Astrocyte of the spinal cord (primary cell): ENCODE measurements around the gene PTPRO.

Experiments used
- DNase-seq: peaks from one replicate; pipeline ENCODE4 v3.0.0; 2011; ENCODE audit warnings: low read depth, low spot score
- H3K4me3 ChIP-seq: 2 replicates; pipeline ENCODE4 v1.5.1; 2011; ENCODE audit warnings: low read depth, mild to moderate bottlenecking, low read length, moderate library complexity
- in situ Hi-C: cut with HindIII; loops from 2 replicates; pipeline ENCODE4 v1.10.0; 2017; ENCODE audit warnings: low sequenced_read_pairs
- TF ChIP-seq, protein P1 (sequence below): IDR thresholded peaks from 2 replicates; pipeline ENCODE4 v1.5.1; 2012; ENCODE audit warnings: low read depth, mild to moderate bottlenecking, low read length, inconsistent platforms

Gene PTPRO

GRCh38 chr12:15543347-15543746 is 221.0 kb downstream of the PTPRO start:
- in situ Hi-C loops, result no loop called here
- DNase-seq, result no peak
- TF ChIP-seq, protein P1, sequence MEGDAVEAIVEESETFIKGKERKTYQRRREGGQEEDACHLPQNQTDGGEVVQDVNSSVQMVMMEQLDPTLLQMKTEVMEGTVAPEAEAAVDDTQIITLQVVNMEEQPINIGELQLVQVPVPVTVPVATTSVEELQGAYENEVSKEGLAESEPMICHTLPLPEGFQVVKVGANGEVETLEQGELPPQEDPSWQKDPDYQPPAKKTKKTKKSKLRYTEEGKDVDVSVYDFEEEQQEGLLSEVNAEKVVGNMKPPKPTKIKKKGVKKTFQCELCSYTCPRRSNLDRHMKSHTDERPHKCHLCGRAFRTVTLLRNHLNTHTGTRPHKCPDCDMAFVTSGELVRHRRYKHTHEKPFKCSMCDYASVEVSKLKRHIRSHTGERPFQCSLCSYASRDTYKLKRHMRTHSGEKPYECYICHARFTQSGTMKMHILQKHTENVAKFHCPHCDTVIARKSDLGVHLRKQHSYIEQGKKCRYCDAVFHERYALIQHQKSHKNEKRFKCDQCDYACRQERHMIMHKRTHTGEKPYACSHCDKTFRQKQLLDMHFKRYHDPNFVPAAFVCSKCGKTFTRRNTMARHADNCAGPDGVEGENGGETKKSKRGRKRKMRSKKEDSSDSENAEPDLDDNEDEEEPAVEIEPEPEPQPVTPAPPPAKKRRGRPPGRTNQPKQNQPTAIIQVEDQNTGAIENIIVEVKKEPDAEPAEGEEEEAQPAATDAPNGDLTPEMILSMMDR, result no peak
- H3K4me3 ChIP-seq, result no peak overlapping the region

- in situ Hi-C loops, result no loop called here
- TF ChIP-seq, protein P1, result no peak
- DNase-seq, result no peak
- H3K4me3 ChIP-seq, result no peak overlapping the region
These were observed 222.3 kb downstream of the PTPRO start for GRCh38 chr12:15544589-15544988.

DNA sequence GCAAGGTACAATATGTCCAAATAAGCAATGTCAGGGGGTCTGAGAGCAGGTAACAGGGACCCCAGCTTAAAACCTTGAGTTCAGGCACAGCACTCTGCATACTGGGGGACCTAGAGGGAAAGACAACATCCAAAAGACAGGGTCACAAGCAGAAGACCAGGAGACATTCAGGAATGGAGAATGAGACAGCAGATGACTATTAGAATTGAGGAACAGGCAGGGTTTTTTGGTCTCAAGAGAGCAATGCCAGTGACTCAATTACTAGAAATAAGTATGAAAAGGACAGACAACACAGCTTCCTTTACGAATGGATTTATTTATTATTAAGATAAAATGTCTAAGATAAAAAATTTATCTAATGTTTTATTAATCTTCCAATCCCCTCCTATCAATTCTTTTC is 223.0 kb downstream of the PTPRO start:
- TF ChIP-seq, protein P1, result no peak
- no peak overlapping the region for H3K4me3 ChIP-seq
- in situ Hi-C loops, result no loop called here
- no peak for DNase-seq

DNA sequence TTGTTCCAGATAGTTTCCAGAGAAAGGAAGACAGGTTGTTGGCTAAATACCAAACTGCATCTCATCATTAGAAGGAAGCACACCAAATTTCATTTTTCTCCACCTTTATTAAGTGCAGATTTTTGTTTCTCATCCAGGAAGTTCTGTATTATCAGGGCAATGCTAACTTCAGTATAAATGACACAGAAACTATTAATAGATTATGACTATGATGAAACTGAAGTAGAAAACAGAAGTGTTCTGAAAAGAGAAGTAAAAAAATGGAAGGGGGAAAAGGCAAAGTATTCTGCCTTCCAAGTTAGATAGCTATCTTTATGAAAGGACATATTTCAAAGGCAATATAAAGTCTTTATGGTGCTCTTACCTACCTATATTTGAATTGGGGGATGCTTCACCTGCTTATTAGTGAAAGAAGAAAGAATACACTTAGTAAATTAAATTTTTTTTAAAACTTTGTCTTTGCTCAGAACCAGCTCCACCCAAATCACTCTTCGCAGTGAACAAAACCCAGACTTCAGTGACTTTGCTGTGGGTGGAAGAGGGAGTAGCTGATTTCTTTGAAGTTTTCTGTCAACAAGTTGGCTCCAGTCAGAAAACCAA is 223.9 kb downstream of the PTPRO start:
- in situ Hi-C loops, result no loop called here
- TF ChIP-seq, protein P1, result no peak
- H3K4me3 ChIP-seq, result no peak overlapping the region
- DNase-seq, result no peak

DNA sequence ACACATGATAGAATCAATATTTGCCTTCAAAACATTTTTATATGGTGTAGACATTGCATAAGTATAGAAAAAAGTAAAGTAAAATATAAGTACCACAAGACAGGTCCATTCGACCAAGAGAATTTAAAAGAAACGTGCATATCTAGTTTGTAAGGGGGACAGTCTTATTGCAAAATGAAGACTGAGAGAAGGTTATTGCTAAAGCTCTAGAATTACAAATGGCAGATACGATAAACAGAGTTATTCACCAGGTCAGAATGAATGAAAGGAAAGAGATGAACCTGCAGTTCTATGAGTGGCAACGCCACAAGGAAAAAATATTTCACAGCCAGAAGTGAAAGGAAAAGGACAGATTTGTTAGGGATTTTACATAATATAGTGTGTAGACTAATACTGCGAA is 224.8 kb downstream of the PTPRO start:
- no peak overlapping the region for H3K4me3 ChIP-seq
- TF ChIP-seq, protein P1, result no peak
- in situ Hi-C loops, result no loop called here
- no peak for DNase-seq

GRCh38 chr12:15547691-15548090 is 225.4 kb downstream of the PTPRO start:
- no peak overlapping the region for H3K4me3 ChIP-seq
- no peak for DNase-seq
- TF ChIP-seq, protein P1, result no peak
- in situ Hi-C loops, result no loop called here

DNA sequence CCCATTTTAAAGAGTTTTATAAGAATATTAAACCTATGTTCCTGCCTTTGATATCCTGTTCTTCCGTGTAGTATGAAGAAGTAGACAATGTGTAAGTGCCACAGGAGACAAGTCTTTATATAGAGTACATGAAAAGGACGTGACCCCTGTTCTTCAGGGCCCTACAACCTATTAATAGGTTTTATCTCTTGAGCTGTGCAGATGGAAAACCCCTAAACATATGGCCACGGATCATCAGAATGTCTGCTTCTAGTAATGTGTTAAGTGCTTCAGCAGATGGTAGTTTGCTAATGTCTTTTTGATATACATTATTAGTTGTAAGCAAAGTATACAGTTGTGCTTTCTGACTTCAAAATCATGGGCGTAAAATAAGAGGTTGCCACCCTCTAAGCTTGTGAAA is 228.5 kb downstream of the PTPRO start:
- TF ChIP-seq, protein P1, result no peak
- H3K4me3 ChIP-seq, result no peak overlapping the region
- in situ Hi-C loops, result no loop called here
- DNase-seq, result no peak
